ENCODE results near the gene TMEM114.

TMEM114 gene

DNA sequence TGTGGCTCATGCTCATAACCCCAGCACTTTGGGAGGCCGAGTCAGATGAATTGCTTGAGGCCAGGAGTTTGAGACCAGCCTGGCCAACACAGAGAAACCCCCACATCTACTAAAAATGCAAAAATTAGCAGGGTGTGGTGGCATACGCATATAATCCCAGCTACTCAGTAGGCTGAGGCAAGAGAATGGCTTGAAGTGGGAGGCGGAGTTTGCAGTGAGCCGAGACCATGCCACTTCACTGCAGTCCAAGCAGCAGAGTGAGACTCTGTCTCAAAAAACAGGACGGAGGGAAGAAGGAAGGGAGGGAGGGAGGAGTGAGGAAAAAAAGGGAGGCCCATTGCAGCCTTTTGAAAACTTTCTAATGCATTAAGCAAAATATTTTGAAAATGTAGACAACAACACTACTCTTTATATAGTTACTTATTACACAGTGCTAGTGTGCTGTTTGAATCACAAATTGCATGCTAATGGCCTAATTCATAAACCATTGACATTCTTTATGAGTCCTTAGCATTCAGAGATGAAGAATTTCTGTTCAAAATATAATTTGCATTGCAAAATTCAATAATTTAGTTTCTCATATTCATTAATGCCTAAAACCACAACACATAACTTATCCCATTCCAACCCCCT, 59.4 kb downstream of the TMEM114 start:
- no peak for TF ChIP-seq ZFX (IDR thresholded peaks at IDR 0.05; ENCODE audit: borderline replicate concordance)
- TF ChIP-seq, protein P1, sequence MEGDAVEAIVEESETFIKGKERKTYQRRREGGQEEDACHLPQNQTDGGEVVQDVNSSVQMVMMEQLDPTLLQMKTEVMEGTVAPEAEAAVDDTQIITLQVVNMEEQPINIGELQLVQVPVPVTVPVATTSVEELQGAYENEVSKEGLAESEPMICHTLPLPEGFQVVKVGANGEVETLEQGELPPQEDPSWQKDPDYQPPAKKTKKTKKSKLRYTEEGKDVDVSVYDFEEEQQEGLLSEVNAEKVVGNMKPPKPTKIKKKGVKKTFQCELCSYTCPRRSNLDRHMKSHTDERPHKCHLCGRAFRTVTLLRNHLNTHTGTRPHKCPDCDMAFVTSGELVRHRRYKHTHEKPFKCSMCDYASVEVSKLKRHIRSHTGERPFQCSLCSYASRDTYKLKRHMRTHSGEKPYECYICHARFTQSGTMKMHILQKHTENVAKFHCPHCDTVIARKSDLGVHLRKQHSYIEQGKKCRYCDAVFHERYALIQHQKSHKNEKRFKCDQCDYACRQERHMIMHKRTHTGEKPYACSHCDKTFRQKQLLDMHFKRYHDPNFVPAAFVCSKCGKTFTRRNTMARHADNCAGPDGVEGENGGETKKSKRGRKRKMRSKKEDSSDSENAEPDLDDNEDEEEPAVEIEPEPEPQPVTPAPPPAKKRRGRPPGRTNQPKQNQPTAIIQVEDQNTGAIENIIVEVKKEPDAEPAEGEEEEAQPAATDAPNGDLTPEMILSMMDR (IDR thresholded peaks at IDR 0.05): no peak
- no peak overlapping the region for H3K27ac ChIP-seq

DNA sequence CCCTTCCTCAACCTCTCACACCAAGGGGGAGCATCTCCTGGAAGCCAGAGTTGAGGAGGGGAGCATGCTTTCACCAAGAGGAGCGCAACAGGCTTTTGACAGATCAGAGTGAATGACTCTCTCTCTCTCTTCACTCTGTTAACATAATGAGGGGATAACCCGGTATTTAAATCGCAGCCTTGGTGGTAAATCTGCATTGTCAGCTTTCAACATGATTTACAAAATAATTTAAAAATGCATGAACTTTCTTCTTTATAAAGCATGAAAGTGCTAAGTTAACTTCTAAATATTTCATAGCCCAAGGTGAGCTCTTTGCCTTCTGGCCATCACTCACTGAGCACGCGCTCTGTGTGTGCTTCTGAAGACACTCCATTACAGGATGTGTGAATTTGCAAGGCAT, 61.8 kb downstream of the TMEM114 start:
- no peak overlapping the region for H3K27ac ChIP-seq
- TF ChIP-seq ZFX (IDR thresholded peaks at IDR 0.05; ENCODE audit: borderline replicate concordance): no peak
- TF ChIP-seq, protein P1 (IDR thresholded peaks at IDR 0.05): no peak

DNA sequence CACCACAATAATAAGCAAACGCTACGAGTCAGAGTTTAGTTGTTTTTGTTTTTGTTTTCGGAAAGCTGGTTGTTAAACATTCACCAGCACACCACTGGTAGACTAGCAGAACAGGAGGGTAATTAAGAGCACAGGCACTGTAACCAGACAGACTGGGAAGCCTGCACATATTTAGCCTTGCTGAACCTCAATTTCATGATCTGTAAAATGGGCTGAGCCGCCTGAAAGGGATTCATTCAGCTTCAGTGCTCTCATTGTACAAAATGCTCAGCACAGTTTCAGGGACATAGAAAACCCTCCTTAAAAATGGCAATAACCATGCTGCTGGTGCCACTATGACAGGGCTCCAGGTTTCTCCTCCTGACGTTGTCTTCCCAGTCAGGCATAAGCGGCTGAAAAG, 66.4 kb downstream of the TMEM114 start:
- H3K27ac ChIP-seq: no peak overlapping the region
- TF ChIP-seq, protein P1 (IDR thresholded peaks at IDR 0.05): no peak
- no peak for TF ChIP-seq ZFX (IDR thresholded peaks at IDR 0.05; ENCODE audit: borderline replicate concordance)

- no peak overlapping the region for H3K27ac ChIP-seq
- TF ChIP-seq, protein P1 (IDR thresholded peaks at IDR 0.05): no peak
- TF ChIP-seq ZFX (IDR thresholded peaks at IDR 0.05; ENCODE audit: borderline replicate concordance): no peak
These were observed 67.6 kb downstream of the TMEM114 start for GRCh38 chr16:8522757-8523156.

GRCh38 chr16:8519643-8520042, 70.7 kb downstream of the TMEM114 start:
- TF ChIP-seq, protein P1 (IDR thresholded peaks at IDR 0.05): no peak
- no peak for TF ChIP-seq ZFX (IDR thresholded peaks at IDR 0.05; ENCODE audit: borderline replicate concordance)
- no peak overlapping the region for H3K27ac ChIP-seq
